Adrenal gland (tissue), 12 donors: ENCODE results near the gene CAV2. TPM values are rescaled to one million over a fixed set of nuclear protein-coding genes. Genes with fewer than 3 reads are reported as not detected.

ENCODE experiments used
- DNase-seq, 7 donors: peaks; one replicate each; pipeline ENCODE4 v3.0.0-alpha.2; 2019 to 2020
- H3K27ac ChIP-seq, 5 donors: fragments of 200-600 bp; sonication (generic) in 4 of 5; 1 replicate in 3 of 5; 2 replicates in 2 of 5; pipeline versions ENCODE4 v1.5.1 to v1.8.0; 2016 to 2020; ENCODE audit warnings: mild to moderate bottlenecking in 1 of 5
- H3K27me3 ChIP-seq: fragments of 200-600 bp; 2 replicates; pipeline ENCODE4 v1.8.0; 2021
- H3K36me3 ChIP-seq, 2 donors: fragments of 200-600 bp; replicated peaks in 1 of 2; 1 replicate in 1 of 2; 2 replicates in 1 of 2; pipeline versions ENCODE4 v1.5.1 to v1.8.0; 2018 to 2022
- H3K4me1 ChIP-seq, 2 donors: fragments of 200-600 bp; replicated peaks in 1 of 2; 1 replicate in 1 of 2; 2 replicates in 1 of 2; pipeline versions ENCODE4 v1.5.1 to v1.8.0; 2018 to 2021
- H3K4me3 ChIP-seq, 4 donors: fragments of 200-600 bp; sonication (generic) in 3 of 4; one replicate each; pipeline ENCODE4 v1.5.1; 2016 to 2018
- H3K9me3 ChIP-seq, 3 donors: fragments of 200-600 bp; sonication (generic) in 1 of 3; replicated peaks in 1 of 3; 1 replicate in 2 of 3; 2 replicates in 1 of 3; pipeline versions ENCODE4 v1.5.1 to v1.8.0; 2016 to 2021
- CTCF ChIP-seq, 6 experiments: fragments of 450-650 bp in 4 of 6; fragments of 200-600 bp in 2 of 6; sonication (generic) in 1 of 6; IDR thresholded peaks; 1 replicate in 5 of 6; 2 replicates in 1 of 6; pipeline versions ENCODE4 v1.5.1 to v1.8.0; 2016 to 2021; ENCODE audit warnings: antibody characterized with exemption in 6 of 6, mild to moderate bottlenecking in 2 of 6, moderate library complexity in 1 of 6
- POLR2A ChIP-seq, 2 donors: fragments of 450-650 bp; IDR thresholded peaks; one replicate each; pipeline ENCODE4 v1.6.1; 2017; ENCODE audit warnings: antibody characterized with exemption in 2 of 2, mild to moderate bottlenecking in 2 of 2, moderate library complexity in 1 of 2
- WGBS, 4 donors: extraction: QIAGEN DNeasy Blood & Tissue Kit in 2 of 4; methylation state at CpG; one replicate each; pipeline versions ENCODE4 v1.1.5 to v1.1.7; 2013 to 2017; 5-methylcytosine and 5-hydroxymethylcytosine counted together
- intact Hi-C, 2 donors: fragments of 100-400 bp; cut with DNase I; formaldehyde crosslinking; loops; one replicate each; pipeline versions ENCODE4 v1.14.1 to v1.15.0; 2022 to 2023
- polyA plus RNA-seq, 3 donors: library from polyadenylated mRNA; stranded (reverse); fragments of 200-250 nt in 2 of 3; fragments of 350-450 nt in 1 of 3; fragmentation: Illumina TruSeq in 1 of 3; extraction: RNeasy Lipid Tissue Mini Kit (QIAGEN cat#74804) in 1 of 3; gene quantifications; one replicate each; pipeline ENCODE4 v1.2.3, GENCODE V29; 2013 to 2014
- total RNA-seq, 9 donors: library from RNA; depleted of rRNA in 4 of 9; stranded (reverse); fragments of >200 nt in 4 of 9; fragments of 120-200 nt in 1 of 9; fragmentation: NEBNext Ultra II Directional in 1 of 9; extraction: Animal tissue kit (Norgen Biotek cat#: 25700) in 1 of 9; gene quantifications; one replicate each; pipeline versions ENCODE4 v1.1.0 to v1.2.4, GENCODE V29; 2013 to 2023
- donor health status: healthy with polysubstance abuse.
- donor health status: Bipolar disorder and iron deficiency.
- donor health status: DM: yes; HTN: yes; CAD: no.
- donor health status: DM: no; HTN: no; CAD: no.
- donor health status: DM: no; HTN: no; CAD: no.
- donor health status: DM: yes; HTN: yes; CAD: no.

The CAV2 gene
- total and polyA plus RNA-seq, 12 donors, result 9.8 to 40.2 (median 16.1) TPM

- intact Hi-C loops, result no loop called here
Observed at GRCh38 chr7:116463956-116464355, 35.6 kb upstream of the CAV2 start.

GRCh38 chr7:116464375-116464774 is 35.2 kb upstream of the CAV2 start:
- 94 to 95% (median 94%) methylated on average over 4 of the region's 4 CpGs for WGBS, 4 donors

More at GRCh38 chr7:116463956-116464355, 35.6 kb upstream of the CAV2 start:
- TF ChIP-seq POLR2A (IDR thresholded peaks at IDR 0.05), result no peak
- TF ChIP-seq CTCF (IDR thresholded peaks at IDR 0.05), result no peak
- Histone ChIP-seq H3K4me3 (no peak overlapping the region), H3K9me3 (no peaks in the 10 kb centered on the region), H3K27ac (no peak overlapping the region), H3K4me1 (no peaks in the 10 kb centered on the region), H3K27me3 (no peaks in the 10 kb centered on the region), H3K36me3 (no peaks in the 10 kb centered on the region)
- WGBS, 4 donors, result 90 to 98% (median 95%) methylated on average over 4 of the region's 4 CpGs
- no peak for DNase-seq

GRCh38 chr7:116465125-116465524 is 34.4 kb upstream of the CAV2 start:
- Histone ChIP-seq H3K27ac (no peak overlapping the region), H3K27me3 (no peaks in the 10 kb centered on the region), H3K4me1 (no peaks in the 10 kb centered on the region), H3K36me3 (no peaks in the 10 kb centered on the region), H3K9me3 (no peaks in the 10 kb centered on the region), H3K4me3 (no peak overlapping the region)
- no peak for DNase-seq
- TF ChIP-seq CTCF (IDR thresholded peaks at IDR 0.05) (no peak), POLR2A (IDR thresholded peaks at IDR 0.05) (no peak)
- intact Hi-C loops, result no loop called here
- 88 to 96% (median 91%) methylated on average over 2 of the region's 2 CpGs for WGBS, 4 donors

More at GRCh38 chr7:116464375-116464774, 35.2 kb upstream of the CAV2 start:
- H3K4me1 ChIP-seq, result no peaks in the 10 kb centered on the region
- intact Hi-C loops, result no loop called here
- H3K9me3 ChIP-seq, result no peaks in the 10 kb centered on the region
- H3K27me3 ChIP-seq, result no peaks in the 10 kb centered on the region
- no peaks in the 10 kb centered on the region for H3K36me3 ChIP-seq
- no peak for DNase-seq
- H3K27ac ChIP-seq, result no peak overlapping the region
- H3K4me3 ChIP-seq, result no peak overlapping the region
- TF ChIP-seq CTCF (IDR thresholded peaks at IDR 0.05) (no peak), POLR2A (IDR thresholded peaks at IDR 0.05) (no peak)

- H3K27me3 ChIP-seq, result no peaks in the 10 kb centered on the region
- WGBS, 4 donors, result 66 to 84% (median 71%) methylated on average over 2 of the region's 2 CpGs
- H3K9me3 ChIP-seq, result no peaks in the 10 kb centered on the region
- TF ChIP-seq POLR2A (IDR thresholded peaks at IDR 0.05) (no peak), CTCF (IDR thresholded peaks at IDR 0.05) (no peak)
- no peak overlapping the region for H3K4me3 ChIP-seq
- DNase-seq, result no peak
- no peaks in the 10 kb centered on the region for H3K36me3 ChIP-seq
- intact Hi-C loops, result no loop called here
- H3K4me1 ChIP-seq, result no peaks in the 10 kb centered on the region
- H3K27ac ChIP-seq, result no peak overlapping the region
Observed at GRCh38 chr7:116468534-116468933, 31.0 kb upstream of the CAV2 start.
